K562 (cell line): ENCODE measurements around the gene ERFL. TPM values are rescaled to one million over a fixed set of nuclear protein-coding genes. Genes with fewer than 3 reads are reported as not detected.
"Not testable (repeated sequence)": the region's sequence is repeated elsewhere in the genome, so short reads cannot be mapped to it uniquely, and the experiment has no call there.

Experiments used
- ATAC-seq: fragments of 200-7000 bp; cut with Tn5 transposase; 3 replicates; pipeline ENCODE4 v1.9.1; 2020; ENCODE audit warnings: moderate library complexity
- BruUV-seq: library from RNA; stranded (reverse); fragments of 400-500 nt; replicated peaks from 2 replicates; lab custom pipeline; 2021; lab: Mats Ljungman, UMichigan
- CTCF ChIA-PET: fragments of 300-600 bp; formaldehyde crosslinking; extraction: SDS; loops from one replicate; lab custom pipeline; 2021; ENCODE audit warnings: low intra/inter-chr PET ratio; lab: Yijun Ruan, JAX
- POLR2A ChIA-PET: fragments of 300-600, 350-650 bp; sonication (Branson Sonifier 250); formaldehyde crosslinking; extraction: SDS; loops from one replicate; lab custom pipeline; 2021; ENCODE audit warnings: antibody characterized with exemption, inconsistent platforms; lab: Yijun Ruan, JAX
- DNase-seq, 4 experiments: peaks; one replicate each; pipeline versions ENCODE4 v3.0.0 to v3.0.0-alpha.2; 2011 to 2018; ENCODE audit warnings: low spot score in 3 of 4, mixed read lengths in 3 of 4; ENCODE audit errors: extremely low read depth in 1 of 4
- FAIRE-seq: peaks from 2 replicates; lab custom pipeline; 2011; peaks lifted over from hg19 to GRCh38; lab: Jason Lieb, UNC
- H2AFZ ChIP-seq: 2 replicates; pipeline ENCODE4 v1.6.0; 2011; ENCODE audit warnings: low read depth, low read length, control low read depth, inconsistent platforms
- H3K27ac ChIP-seq: fragments of 200-600 bp; 3 replicates; pipeline ENCODE4 v1.8.0; 2011; ENCODE audit warnings: low read depth, mild to moderate bottlenecking, control low read depth, inconsistent platforms, low read length, moderate library complexity, mixed read lengths; ENCODE audit errors: extremely low read depth
- H3K27me3 ChIP-seq, 2 experiments: fragments of 300-600 bp in 1 of 2; 2 replicates in 1 of 2; 3 replicates in 1 of 2; pipeline versions ENCODE4 v1.6.0 to v1.8.0; 2011; ENCODE audit warnings: inconsistent platforms in 2 of 2, low read length in 2 of 2, mild to moderate bottlenecking in 1 of 2, mixed read lengths in 1 of 2, moderate library complexity in 1 of 2; ENCODE audit not compliant: control insufficient read depth in 2 of 2, insufficient read depth in 2 of 2
- H3K36me3 ChIP-seq: fragments of 300-600 bp; 3 replicates; pipeline ENCODE4 v1.8.0; 2011; ENCODE audit warnings: mild to moderate bottlenecking, low read length, inconsistent platforms; ENCODE audit not compliant: control insufficient read depth, insufficient read depth
- H3K4me1 ChIP-seq, 2 experiments: fragments of 200-600 bp in 1 of 2; replicated peaks in 1 of 2; 2 replicates in 1 of 2; 3 replicates in 1 of 2; pipeline versions ENCODE4 v1.5.1 to v1.8.0; 2011; ENCODE audit warnings: inconsistent platforms in 2 of 2, low read length in 2 of 2, mild to moderate bottlenecking in 1 of 2, mixed read lengths in 1 of 2, moderate library complexity in 1 of 2; ENCODE audit not compliant: control insufficient read depth in 2 of 2, insufficient read depth in 2 of 2
- H3K4me2 ChIP-seq: 2 replicates; pipeline ENCODE4 v1.6.1; 2011; ENCODE audit warnings: low read length, control low read depth, inconsistent platforms, mixed read lengths; ENCODE audit not compliant: insufficient read depth
- H3K4me3 ChIP-seq: fragments of 200-600 bp; sonication (generic), shearing (Covaris generic); 2 replicates; pipeline ENCODE4 v1.5.1; 2016; ENCODE audit warnings: control low read depth, inconsistent platforms
- H3K79me2 ChIP-seq: fragments of 200-600 bp; 3 replicates; pipeline ENCODE4 v1.8.0; 2011; ENCODE audit warnings: low read length, inconsistent platforms; ENCODE audit not compliant: control insufficient read depth, insufficient read depth
- H3K9ac ChIP-seq, 2 experiments: 2 replicates each; pipeline versions ENCODE4 v1.6.0 to v1.6.1; 2011; ENCODE audit warnings: low read depth in 2 of 2, low read length in 2 of 2, control low read depth in 1 of 2, inconsistent platforms in 1 of 2, mild to moderate bottlenecking in 1 of 2, mixed read lengths in 1 of 2; ENCODE audit not compliant: insufficient read depth in 1 of 2
- H3K9me1 ChIP-seq: one replicate; pipeline ENCODE4 v1.6.0; 2011; ENCODE audit warnings: inconsistent platforms, mild to moderate bottlenecking, low read length, moderate library complexity; ENCODE audit not compliant: control insufficient read depth, insufficient read depth
- H3K9me3 ChIP-seq: replicated peaks from 2 replicates; pipeline ENCODE4 v1.5.1; 2011; ENCODE audit warnings: low read depth, low read length, inconsistent platforms; ENCODE audit not compliant: control insufficient read depth, insufficient read depth
- H4K20me1 ChIP-seq: replicated peaks from 2 replicates; pipeline ENCODE4 v1.6.1; 2011; ENCODE audit warnings: low read length, inconsistent platforms, mixed read lengths; ENCODE audit not compliant: control insufficient read depth, insufficient read depth
- BMI1 ChIP-seq: fragments of 150-350 bp; IDR thresholded peaks from 2 replicates; pipeline ENCODE4 v1.6.1; 2014; ENCODE audit warnings: low read length
- MAZ ChIP-seq, 2 experiments: fragments of 450-650 bp in 1 of 2; sonication (generic) in 1 of 2; formaldehyde crosslinking; IDR thresholded peaks in 1 of 2; conservative IDR thresholded peaks in 1 of 2; 2 replicates each; pipeline versions ENCODE4 v1.4.0 to v1.5.0; 2020; ENCODE audit warnings: mild to moderate bottlenecking in 1 of 2, missing genetic modification reagents in 1 of 2
- in situ Hi-C: fragments of 300-500 bp; cut with MboI; formaldehyde crosslinking; loops from 4 replicates; pipeline ENCODE4 v1.15.0; 2018; ENCODE audit warnings: inconsistent platforms, mixed read lengths
- intact Hi-C: fragments of 100-400 bp; cut with micrococcal nuclease; formaldehyde crosslinking; loops from 2 replicates; pipeline ENCODE4 v1.14.2; 2022
- polyA plus RNA-seq, 8 experiments: library from polyadenylated mRNA; depleted of rRNA in 4 of 8; stranded (reverse) in 5 of 8; unstranded in 3 of 8; fragments of >200 nt; fragmentation: Nextera tagmentation in 2 of 8; fragmentation: Illumina TruSeq in 1 of 8; extraction: Ambion mirVana in 2 of 8; extraction: Trizol in 1 of 8; gene quantifications; 2 replicates each; pipeline versions ENCODE4 v1.2.1 to v1.2.3, GENCODE V29; 2011 to 2014; ENCODE audit warnings: inconsistent platforms in 1 of 8, missing spikeins in 1 of 8
- total RNA-seq, 7 experiments: library from RNA; depleted of rRNA in 6 of 7; stranded (reverse); fragments of >200 nt in 6 of 7; fragmentation: Illumina TruSeq in 2 of 7; extraction: Trizol in 2 of 7; gene quantifications; 2 replicates each; pipeline versions ENCODE4 v1.2.1 to v1.2.3, GENCODE V29; 2011 to 2021; ENCODE audit warnings: low replicate concordance in 1 of 7
- TF ChIP-seq, protein P1 (sequence below), 3 experiments: fragments of 200-800 bp in 1 of 3; sonication (Bioruptor generic) in 1 of 3; sonication (generic) in 1 of 3; formaldehyde crosslinking in 1 of 3; IDR thresholded peaks; 2 replicates each; pipeline versions ENCODE4 v1.6.1 to v1.8.0; 2016 to 2022; ENCODE audit warnings: mild to moderate bottlenecking in 2 of 3, missing compliant biosample characterization in 2 of 3, missing genetic modification characterization in 2 of 3, missing genetic modification reagents in 1 of 3

ERFL gene
- total and polyA plus RNA-seq, 9 of the 15 experiments (the other 6 are each of a cell fraction or from before 2014, with no cell fraction given), result 0.07 to 0.75 (median 0.32) TPM; not detected in 4

GRCh38 chr19:41939861-41940730, 11.8 kb upstream of the ERFL start (continued):
- TF ChIP-seq, protein P1, sequence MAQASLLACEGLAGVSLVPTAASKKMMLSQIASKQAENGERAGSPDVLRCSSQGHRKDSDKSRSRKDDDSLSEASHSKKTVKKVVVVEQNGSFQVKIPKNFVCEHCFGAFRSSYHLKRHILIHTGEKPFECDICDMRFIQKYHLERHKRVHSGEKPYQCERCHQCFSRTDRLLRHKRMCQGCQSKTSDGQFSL (CRISPR knock-in tag; IDR thresholded peaks at IDR 0.05), result 0 out of 2 replicates have a peak, but pooled peaks have one; percentile 22
- TF ChIP-seq, protein P1 (tag; IDR thresholded peaks at IDR 0.05), result no peak
- TF ChIP-seq BMI1, result no peak
- TF ChIP-seq MAZ (CRISPR knock-in tag; conservative IDR thresholded peaks at IDR 0.05 in 1 of 2, IDR thresholded peaks at IDR 0.05 in 1 of 2), result peak in 1 of 2 experiments; percentile 52; a peak in 1 of 4 replicates

- H3K9me3 ChIP-seq, DNase-seq, POLR2A ChIA-PET, H3K4me3 ChIP-seq, in situ Hi-C loops, BruUV-seq, H4K20me1 ChIP-seq, H3K79me2 ChIP-seq, ATAC-seq, FAIRE-seq, intact Hi-C loops, H3K9ac ChIP-seq, H3K36me3 ChIP-seq, CTCF ChIA-PET, H3K4me2 ChIP-seq, H3K27me3 ChIP-seq, H2AFZ ChIP-seq, H3K9me1 ChIP-seq, H3K27ac ChIP-seq: not testable (repeated sequence)
- H3K4me1 ChIP-seq, result peaks cover 12 to 54% of the 10 kb centered on the region in 2 experiments; a peak in 3 of 5 replicates
These were observed 11.0 kb upstream of the ERFL start for GRCh38 chr19:41939209-41939608.
